Esophagus squamous epithelium (tissue), 5 donors: ENCODE results near the gene SLC36A2. TPM values are rescaled to one million over a fixed set of nuclear protein-coding genes. Genes with fewer than 3 reads are reported as not detected.

Source experiments
- DNase-seq: peaks from one replicate; lab custom pipeline; 2025; lab: John Stamatoyannopoulos, UW
- H3K27ac ChIP-seq, 4 donors: fragments of 200-600 bp; sonication (generic); one replicate each; pipeline ENCODE4 v1.5.1; 2016 to 2019; ENCODE audit warnings: mild to moderate bottlenecking in 1 of 4
- H3K27me3 ChIP-seq, 4 donors: fragments of 200-600 bp; sonication (generic); 1 replicate in 3 of 4; 2 replicates in 1 of 4; pipeline versions ENCODE4 v1.5.1 to v1.6.0; 2017 to 2021; ENCODE audit warnings: antibody characterized with exemption in 1 of 4
- H3K36me3 ChIP-seq, 3 donors: fragments of 200-600 bp; sonication (generic); one replicate each; pipeline ENCODE4 v1.5.1; 2016 to 2019
- H3K4me1 ChIP-seq, 3 donors: fragments of 200-600 bp; sonication (generic); one replicate each; pipeline ENCODE4 v1.5.1; 2017 to 2019
- H3K4me3 ChIP-seq, 4 donors: fragments of 200-600 bp; sonication (generic); 1 replicate in 3 of 4; 2 replicates in 1 of 4; pipeline ENCODE4 v1.5.1; 2016 to 2019; ENCODE audit warnings: mild to moderate bottlenecking in 2 of 4, moderate library complexity in 1 of 4
- H3K9me3 ChIP-seq, 3 donors: fragments of 200-600 bp; sonication (generic); one replicate each; pipeline ENCODE4 v1.5.1; 2016 to 2019
- POLR2A ChIP-seq, 4 donors: fragments of 450-650 bp; IDR thresholded peaks; one replicate each; pipeline ENCODE4 v1.6.1; 2017; ENCODE audit warnings: antibody characterized with exemption in 4 of 4, mild to moderate bottlenecking in 4 of 4, moderate library complexity in 3 of 4
- WGBS, 2 donors: methylation state at CpG; one replicate each; pipeline ENCODE4 v1.1.5; 2018; 5-methylcytosine and 5-hydroxymethylcytosine counted together
- intact Hi-C: fragments of 100-400 bp; cut with DNase I; formaldehyde crosslinking; loops from one replicate; pipeline ENCODE4 v1.15.0; 2022
- total RNA-seq, 4 donors: library from RNA; depleted of rRNA; stranded (reverse); fragments of >200 nt; gene quantifications; one replicate each; pipeline ENCODE4 v1.1.0, GENCODE V29; 2016
- TF ChIP-seq, protein P1 (sequence below), 6 experiments: fragments of 450-650 bp in 4 of 6; fragments of 200-600 bp in 2 of 6; sonication (generic) in 2 of 6; IDR thresholded peaks; one replicate each; pipeline ENCODE4 v1.5.1; 2016 to 2019; ENCODE audit warnings: antibody characterized with exemption in 6 of 6, mild to moderate bottlenecking in 4 of 6, moderate library complexity in 4 of 6
- donor health status: DM: yes; HTN: yes; CAD: no.

The SLC36A2 gene
- total RNA-seq, 4 donors from 2014 or later, result not detected

DNA sequence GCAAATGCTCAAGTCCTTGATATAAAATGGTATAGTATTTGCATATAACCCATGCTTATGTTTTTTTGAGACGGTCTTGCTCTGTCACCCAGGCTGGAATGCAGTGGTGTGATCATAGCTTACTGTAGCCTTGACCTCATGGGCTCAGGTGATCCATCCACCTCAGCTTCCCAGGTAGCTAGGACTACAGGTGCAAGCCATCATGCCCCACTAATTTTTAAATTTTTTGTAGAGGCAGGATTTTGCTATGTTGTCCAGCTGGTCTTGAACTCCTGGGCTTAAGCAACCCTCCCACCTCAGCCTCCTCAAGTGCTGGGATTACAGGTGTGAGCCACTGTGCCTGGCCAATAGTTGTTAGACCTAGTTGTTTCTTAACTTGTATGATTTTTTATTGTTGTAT, 61.1 kb downstream of the SLC36A2 start:
- no peaks in the 10 kb centered on the region for H3K4me1 ChIP-seq
- 82 to 85% methylated on average over 1 of the region's 1 CpG for WGBS, 2 donors
- H3K4me3 ChIP-seq, result no peak overlapping the region
- H3K36me3 ChIP-seq, result no peaks in the 10 kb centered on the region
- intact Hi-C loops, result no loop called here
- no peak for DNase-seq
- no peaks in the 10 kb centered on the region for H3K9me3 ChIP-seq
- TF ChIP-seq, protein P1, sequence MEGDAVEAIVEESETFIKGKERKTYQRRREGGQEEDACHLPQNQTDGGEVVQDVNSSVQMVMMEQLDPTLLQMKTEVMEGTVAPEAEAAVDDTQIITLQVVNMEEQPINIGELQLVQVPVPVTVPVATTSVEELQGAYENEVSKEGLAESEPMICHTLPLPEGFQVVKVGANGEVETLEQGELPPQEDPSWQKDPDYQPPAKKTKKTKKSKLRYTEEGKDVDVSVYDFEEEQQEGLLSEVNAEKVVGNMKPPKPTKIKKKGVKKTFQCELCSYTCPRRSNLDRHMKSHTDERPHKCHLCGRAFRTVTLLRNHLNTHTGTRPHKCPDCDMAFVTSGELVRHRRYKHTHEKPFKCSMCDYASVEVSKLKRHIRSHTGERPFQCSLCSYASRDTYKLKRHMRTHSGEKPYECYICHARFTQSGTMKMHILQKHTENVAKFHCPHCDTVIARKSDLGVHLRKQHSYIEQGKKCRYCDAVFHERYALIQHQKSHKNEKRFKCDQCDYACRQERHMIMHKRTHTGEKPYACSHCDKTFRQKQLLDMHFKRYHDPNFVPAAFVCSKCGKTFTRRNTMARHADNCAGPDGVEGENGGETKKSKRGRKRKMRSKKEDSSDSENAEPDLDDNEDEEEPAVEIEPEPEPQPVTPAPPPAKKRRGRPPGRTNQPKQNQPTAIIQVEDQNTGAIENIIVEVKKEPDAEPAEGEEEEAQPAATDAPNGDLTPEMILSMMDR (IDR thresholded peaks at IDR 0.05), result no peak
- no peak for TF ChIP-seq POLR2A (IDR thresholded peaks at IDR 0.05)
- H3K27me3 ChIP-seq, result no peaks in the 10 kb centered on the region
- H3K27ac ChIP-seq, result no peak overlapping the region

GRCh38 chr5:151285683-151286082, 61.7 kb downstream of the SLC36A2 start:
- Histone ChIP-seq H3K4me1 (no peaks in the 10 kb centered on the region), H3K27me3 (no peaks in the 10 kb centered on the region), H3K27ac (no peak overlapping the region), H3K4me3 (no peak overlapping the region), H3K36me3 (no peaks in the 10 kb centered on the region), H3K9me3 (no peaks in the 10 kb centered on the region)
- intact Hi-C loops, result no loop called here
- TF ChIP-seq, protein P1 (IDR thresholded peaks at IDR 0.05), result no peak
- TF ChIP-seq POLR2A (IDR thresholded peaks at IDR 0.05), result no peak
- no peak for DNase-seq
- 61 to 76% methylated on average over 5 of the region's 5 CpGs for WGBS, 2 donors

- no peak overlapping the region for H3K27ac ChIP-seq
- no peaks in the 10 kb centered on the region for H3K27me3 ChIP-seq
- TF ChIP-seq, protein P1 (IDR thresholded peaks at IDR 0.05), result peak in 1 of 6 experiments; percentile 17
- TF ChIP-seq POLR2A (IDR thresholded peaks at IDR 0.05), result no peak
- no peak overlapping the region for H3K4me3 ChIP-seq
- intact Hi-C loops, result no loop called here
- H3K36me3 ChIP-seq, result no peaks in the 10 kb centered on the region
- no peaks in the 10 kb centered on the region for H3K4me1 ChIP-seq
- 28 to 38% methylated on average over 8 of the region's 8 CpGs for WGBS, 2 donors
- no peak for DNase-seq
- H3K9me3 ChIP-seq, result no peaks in the 10 kb centered on the region
Observed at GRCh38 chr5:151284392-151284967, 62.9 kb downstream of the SLC36A2 start.

DNA sequence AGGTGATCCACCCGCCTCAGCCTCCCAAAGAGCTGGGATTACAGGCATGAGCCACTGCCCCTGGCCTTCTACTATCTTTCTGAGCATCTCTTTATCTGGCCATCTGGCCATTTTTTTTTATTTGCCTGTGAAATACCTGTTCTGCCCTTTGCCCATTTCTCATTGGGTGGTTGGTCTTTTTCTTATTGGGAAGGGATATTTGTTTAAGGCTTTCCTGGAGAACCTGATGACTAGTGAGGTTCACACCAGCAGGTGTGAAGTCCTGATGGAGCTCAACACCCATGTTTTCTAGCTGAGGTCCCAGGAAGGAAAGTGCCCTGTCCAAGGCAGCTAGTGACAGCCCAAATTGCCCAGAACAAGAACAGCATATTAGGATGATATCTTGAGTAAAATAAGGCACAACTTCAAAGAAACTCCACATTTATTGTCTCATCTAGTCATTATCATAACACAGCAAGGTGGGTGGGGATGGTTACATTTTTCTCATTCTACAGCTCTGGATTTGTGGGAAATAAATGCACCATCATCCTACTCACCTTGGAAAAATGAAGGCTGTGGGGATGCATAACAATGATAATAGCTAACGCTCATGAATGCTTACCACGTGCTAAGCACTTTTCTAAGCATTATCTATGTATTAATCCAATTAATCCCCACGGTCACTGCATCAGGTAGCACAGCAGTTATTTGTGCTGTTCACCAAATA, 64.1 kb downstream of the SLC36A2 start:
- TF ChIP-seq, protein P1 (IDR thresholded peaks at IDR 0.05), result no peak
- no peak for TF ChIP-seq POLR2A (IDR thresholded peaks at IDR 0.05)
- intact Hi-C loops, result no loop called here
- H3K27ac ChIP-seq, result no peak overlapping the region
- 71 to 79% methylated on average over 4 of the region's 4 CpGs for WGBS, 2 donors
- no peak overlapping the region for H3K4me3 ChIP-seq
- no peaks in the 10 kb centered on the region for H3K36me3 ChIP-seq
- no peak for DNase-seq
- no peaks in the 10 kb centered on the region for H3K9me3 ChIP-seq
- no peaks in the 10 kb centered on the region for H3K4me1 ChIP-seq
- no peaks in the 10 kb centered on the region for H3K27me3 ChIP-seq

DNA sequence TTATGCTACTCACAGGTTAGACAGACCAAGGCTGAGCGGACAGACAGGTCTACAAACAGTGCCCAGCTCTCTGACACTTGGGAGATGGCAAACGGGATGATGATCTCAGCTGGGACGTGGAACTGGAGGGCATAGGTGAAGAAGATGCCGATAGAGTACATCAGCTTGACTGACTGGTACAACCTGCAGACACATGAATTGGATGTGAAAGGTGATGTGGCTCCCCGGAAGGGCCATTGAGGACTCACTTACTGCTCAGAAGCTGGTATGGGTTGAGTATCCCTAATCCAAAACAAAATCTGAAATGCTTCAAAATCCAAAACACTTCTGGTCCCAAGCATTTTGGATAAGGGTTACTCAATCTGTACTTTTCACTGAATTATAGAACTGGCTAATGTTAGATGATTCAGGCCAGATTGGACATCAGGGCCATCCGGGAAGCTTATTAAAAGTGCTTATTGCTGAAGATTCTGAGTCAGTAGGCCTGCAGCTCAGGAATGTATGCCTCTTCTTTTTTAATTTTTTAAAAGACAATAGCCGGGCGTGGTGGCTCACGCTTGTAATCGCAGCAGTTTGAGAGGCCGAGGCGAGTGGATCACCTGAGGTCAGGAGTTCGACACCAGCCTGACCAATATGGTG, 66.2 kb downstream of the SLC36A2 start:
- intact Hi-C loops, result no loop called here
- Histone ChIP-seq H3K9me3 (no peaks in the 10 kb centered on the region), H3K36me3 (no peaks in the 10 kb centered on the region), H3K27me3 (no peaks in the 10 kb centered on the region), H3K4me1 (no peaks in the 10 kb centered on the region), H3K4me3 (no peak overlapping the region), H3K27ac (no peak overlapping the region)
- WGBS, 2 donors, result 84 to 88% methylated on average over 13 of the region's 13 CpGs
- DNase-seq, result no peak
- no peak for TF ChIP-seq POLR2A (IDR thresholded peaks at IDR 0.05)
- TF ChIP-seq, protein P1 (IDR thresholded peaks at IDR 0.05), result no peak
